GM12864 (cell line): ENCODE results near the gene BICD2.

Experiments
- DNase-seq: peaks from one replicate; pipeline ENCODE4 v3.0.0-alpha.2; 2011; ENCODE audit warnings: low read depth
- H3K4me3 ChIP-seq: 2 replicates; pipeline ENCODE4 v1.5.1; 2011; ENCODE audit warnings: mild to moderate bottlenecking, low read depth, low read length, control low read depth
- TF ChIP-seq, protein P1 (sequence below): IDR thresholded peaks from 2 replicates; pipeline ENCODE4 v1.5.1; 2011; ENCODE audit warnings: low read depth, mild to moderate bottlenecking, moderate library complexity, low read length, control low read depth, inconsistent platforms; ENCODE audit errors: missing control alignments

BICD2 gene

DNA sequence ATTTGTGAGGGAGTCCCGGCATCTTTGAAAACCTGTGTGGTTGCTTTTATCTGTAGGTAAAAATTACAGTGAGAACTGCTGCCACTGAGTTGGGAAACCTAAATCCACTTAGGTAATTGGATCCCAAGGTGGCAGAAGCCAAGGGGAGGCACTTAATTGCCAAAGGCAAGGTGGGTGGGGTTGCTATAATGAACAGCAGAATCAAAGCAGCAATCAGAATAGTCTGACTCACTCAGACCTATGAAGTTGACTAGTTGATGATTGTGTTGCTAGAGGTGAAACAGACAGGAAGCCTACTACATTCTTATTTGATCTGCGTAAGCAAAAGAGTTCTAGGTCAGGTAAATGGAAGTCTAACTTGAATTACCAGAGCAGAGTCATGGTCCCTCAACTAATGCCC is 17.3 kb upstream of the BICD2 start:
- DNase-seq, result no peak
- TF ChIP-seq, protein P1, sequence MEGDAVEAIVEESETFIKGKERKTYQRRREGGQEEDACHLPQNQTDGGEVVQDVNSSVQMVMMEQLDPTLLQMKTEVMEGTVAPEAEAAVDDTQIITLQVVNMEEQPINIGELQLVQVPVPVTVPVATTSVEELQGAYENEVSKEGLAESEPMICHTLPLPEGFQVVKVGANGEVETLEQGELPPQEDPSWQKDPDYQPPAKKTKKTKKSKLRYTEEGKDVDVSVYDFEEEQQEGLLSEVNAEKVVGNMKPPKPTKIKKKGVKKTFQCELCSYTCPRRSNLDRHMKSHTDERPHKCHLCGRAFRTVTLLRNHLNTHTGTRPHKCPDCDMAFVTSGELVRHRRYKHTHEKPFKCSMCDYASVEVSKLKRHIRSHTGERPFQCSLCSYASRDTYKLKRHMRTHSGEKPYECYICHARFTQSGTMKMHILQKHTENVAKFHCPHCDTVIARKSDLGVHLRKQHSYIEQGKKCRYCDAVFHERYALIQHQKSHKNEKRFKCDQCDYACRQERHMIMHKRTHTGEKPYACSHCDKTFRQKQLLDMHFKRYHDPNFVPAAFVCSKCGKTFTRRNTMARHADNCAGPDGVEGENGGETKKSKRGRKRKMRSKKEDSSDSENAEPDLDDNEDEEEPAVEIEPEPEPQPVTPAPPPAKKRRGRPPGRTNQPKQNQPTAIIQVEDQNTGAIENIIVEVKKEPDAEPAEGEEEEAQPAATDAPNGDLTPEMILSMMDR, result no peak
- no peak overlapping the region for H3K4me3 ChIP-seq

DNA sequence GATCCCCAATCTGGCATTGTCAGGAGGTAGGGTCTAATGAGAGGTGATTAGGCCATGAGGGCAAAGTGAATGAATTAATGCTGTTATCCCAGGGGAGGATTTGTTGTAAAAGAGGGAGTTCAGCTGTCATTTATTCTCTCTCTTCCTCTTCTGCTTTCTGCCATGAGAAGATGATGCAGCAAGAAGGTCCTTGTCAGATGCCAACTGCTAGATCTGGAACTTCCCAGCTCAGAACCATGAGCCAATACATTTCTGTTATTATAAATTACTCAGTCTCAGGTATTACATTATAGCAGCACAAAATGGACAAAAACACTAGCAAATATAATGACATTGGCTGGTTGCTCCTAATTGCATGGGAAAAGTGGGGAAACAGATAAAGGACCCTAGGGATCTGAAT is 15.6 kb upstream of the BICD2 start:
- no peak for DNase-seq
- TF ChIP-seq, protein P1, result no peak
- no peak overlapping the region for H3K4me3 ChIP-seq

DNA sequence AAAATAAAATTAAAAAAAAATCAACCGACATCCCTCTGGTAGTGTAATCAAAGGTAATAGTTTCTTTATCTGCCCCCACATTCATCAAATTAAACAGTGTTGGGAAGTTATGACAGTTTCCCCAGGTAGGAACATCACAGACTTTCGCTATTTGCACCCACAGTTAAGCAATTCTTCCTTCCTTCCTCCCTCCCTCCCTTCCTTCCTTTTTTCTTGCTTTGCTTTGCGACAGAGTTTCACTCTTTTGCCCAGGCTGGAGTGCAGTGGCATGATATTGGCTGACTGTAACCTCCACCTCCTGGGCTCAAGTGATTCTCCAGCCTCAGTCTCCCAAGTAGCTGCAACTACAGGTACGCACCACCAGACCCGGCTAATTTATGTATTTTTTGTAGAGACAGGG is 10.8 kb upstream of the BICD2 start:
- no peak for DNase-seq
- H3K4me3 ChIP-seq, result no peak overlapping the region
- TF ChIP-seq, protein P1, result no peak

DNA sequence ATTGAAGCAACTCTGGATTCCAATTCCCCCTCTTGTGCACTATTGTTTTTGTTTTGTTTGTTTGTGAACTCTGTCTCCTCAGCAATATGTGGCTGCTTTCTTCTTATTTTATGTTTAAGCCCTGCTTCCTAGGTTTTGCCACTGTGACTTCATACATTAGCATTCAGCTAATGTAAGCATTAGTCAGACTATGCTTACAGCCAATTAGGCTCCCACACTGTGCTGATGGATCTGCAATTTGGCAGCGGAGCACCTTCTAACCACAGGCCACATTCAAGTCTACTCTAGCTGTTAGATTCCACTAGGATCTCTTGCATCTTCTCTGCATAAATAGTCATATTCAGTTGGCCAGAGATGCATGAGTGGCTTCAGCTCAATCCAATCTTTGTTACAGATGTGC is 9.6 kb upstream of the BICD2 start:
- no peak for DNase-seq
- TF ChIP-seq, protein P1, result no peak
- no peak overlapping the region for H3K4me3 ChIP-seq

DNA sequence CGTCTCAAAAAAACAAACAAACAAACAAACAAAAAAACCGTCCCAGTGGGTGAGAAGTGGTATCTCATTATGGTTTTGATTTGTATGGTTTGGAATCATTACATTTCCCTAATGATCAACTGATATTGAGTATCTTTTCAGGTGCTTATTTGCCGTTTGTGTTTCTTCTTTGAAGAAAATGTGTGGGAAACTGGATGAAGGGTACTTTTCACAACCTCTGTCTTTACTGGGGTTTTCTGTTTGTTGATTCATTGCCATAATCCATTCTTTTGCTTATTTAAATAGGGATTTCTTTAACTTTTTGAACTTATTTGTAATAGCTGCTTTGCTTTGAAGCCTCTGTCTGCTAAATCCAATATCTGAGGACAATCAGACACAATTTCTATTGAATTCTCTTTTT is 9.2 kb upstream of the BICD2 start:
- H3K4me3 ChIP-seq, result no peak overlapping the region
- DNase-seq, result no peak
- TF ChIP-seq, protein P1, result no peak

DNA sequence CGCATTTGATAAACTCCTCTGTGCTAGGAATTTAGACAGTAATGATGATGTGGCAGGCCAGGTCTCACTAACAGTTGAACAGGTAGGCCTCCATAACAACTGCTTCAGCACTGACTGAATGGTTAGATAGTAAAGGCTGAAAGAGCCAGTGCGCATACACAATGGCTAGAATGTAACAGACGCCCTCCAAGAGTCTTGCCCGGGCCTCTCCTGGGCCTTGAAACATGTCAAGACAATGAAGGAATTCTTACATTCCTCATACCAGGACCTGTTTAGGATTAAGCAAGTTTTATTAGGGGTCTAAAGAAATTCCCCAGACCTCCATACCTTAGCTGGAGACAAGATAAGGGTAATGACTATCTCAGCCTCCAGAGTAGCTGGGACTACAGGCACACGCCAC is 6.7 kb upstream of the BICD2 start:
- no peak for DNase-seq
- no peak overlapping the region for H3K4me3 ChIP-seq
- TF ChIP-seq, protein P1, result no peak

DNA sequence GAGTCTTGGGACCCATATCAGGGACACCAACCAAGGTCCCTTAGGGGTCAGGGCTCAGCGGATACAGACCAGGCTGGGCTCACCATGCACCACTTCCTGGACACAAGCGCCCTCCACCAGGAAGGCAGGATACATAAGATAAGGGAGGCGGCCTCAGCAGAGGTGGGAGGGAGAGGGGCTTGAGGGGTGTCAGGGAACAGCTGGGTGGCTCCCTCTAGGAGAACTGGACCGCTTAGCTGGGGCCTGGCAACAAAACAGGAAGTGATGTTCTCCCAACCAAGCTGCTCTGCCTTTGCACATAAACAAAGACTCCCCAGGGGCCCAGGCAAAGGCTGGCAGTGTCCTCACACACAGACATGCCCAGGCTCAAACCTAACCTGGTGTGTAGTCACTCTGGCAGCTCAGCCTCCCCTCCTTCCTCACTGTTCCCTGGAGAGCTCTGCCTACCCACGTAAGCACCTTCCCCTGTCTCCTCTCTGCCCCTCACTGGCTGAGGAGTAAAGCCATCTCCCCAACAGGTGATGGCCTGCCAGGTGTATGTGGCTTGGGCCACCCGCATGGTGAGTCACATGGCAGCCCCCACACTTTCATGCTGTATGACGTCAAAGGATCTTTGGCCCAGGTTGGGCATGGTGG is 5.8 kb upstream of the BICD2 start:
- TF ChIP-seq, protein P1, result no peak
- no peak overlapping the region for H3K4me3 ChIP-seq
- no peak for DNase-seq
